NB4 (cell line): Measurements from ENCODE around the gene SVIL.
"Not testable (repeated sequence)": the region's sequence is repeated elsewhere in the genome, so short reads cannot be mapped to it uniquely, and the experiment has no call there.

ENCODE experiments used
- POLR2A ChIP-seq: IDR thresholded peaks from 2 replicates; pipeline ENCODE4 v1.6.1; 2011; ENCODE audit warnings: mild to moderate bottlenecking; ENCODE audit not compliant: insufficient read length; ENCODE audit errors: extremely low read depth
- TF ChIP-seq, protein P1 (sequence below): IDR thresholded peaks from one replicate; pipeline ENCODE4 v1.5.1; 2012; ENCODE audit warnings: low read depth, low read length
- TF ChIP-seq, protein P2 (sequence below): IDR thresholded peaks from 2 replicates; pipeline ENCODE4 v1.6.1; 2011; ENCODE audit warnings: low read depth, low read length

DNA sequence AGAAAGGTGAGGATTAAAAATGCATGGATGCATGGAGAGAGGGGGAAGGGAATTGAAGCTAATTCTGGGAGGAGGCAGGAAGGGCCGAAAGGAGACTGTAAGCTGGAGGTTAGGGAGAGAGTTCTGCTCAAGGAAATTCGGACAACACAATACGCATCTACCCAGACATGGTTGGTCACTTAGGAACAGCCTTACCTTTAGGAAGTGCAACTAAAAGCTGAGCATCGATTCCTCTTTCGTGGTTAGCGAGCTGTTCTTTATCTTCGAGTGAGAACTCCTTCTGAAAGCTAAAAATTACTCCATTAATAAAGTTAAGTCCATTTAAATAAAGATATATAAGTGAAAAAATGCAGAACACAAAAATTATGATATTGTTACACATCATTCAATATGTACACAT, 71.8 kb downstream of the SVIL start:
- TF ChIP-seq, protein P1, sequence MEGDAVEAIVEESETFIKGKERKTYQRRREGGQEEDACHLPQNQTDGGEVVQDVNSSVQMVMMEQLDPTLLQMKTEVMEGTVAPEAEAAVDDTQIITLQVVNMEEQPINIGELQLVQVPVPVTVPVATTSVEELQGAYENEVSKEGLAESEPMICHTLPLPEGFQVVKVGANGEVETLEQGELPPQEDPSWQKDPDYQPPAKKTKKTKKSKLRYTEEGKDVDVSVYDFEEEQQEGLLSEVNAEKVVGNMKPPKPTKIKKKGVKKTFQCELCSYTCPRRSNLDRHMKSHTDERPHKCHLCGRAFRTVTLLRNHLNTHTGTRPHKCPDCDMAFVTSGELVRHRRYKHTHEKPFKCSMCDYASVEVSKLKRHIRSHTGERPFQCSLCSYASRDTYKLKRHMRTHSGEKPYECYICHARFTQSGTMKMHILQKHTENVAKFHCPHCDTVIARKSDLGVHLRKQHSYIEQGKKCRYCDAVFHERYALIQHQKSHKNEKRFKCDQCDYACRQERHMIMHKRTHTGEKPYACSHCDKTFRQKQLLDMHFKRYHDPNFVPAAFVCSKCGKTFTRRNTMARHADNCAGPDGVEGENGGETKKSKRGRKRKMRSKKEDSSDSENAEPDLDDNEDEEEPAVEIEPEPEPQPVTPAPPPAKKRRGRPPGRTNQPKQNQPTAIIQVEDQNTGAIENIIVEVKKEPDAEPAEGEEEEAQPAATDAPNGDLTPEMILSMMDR = not testable (repeated sequence)
- TF ChIP-seq POLR2A = not testable (repeated sequence)
- TF ChIP-seq, protein P2, sequence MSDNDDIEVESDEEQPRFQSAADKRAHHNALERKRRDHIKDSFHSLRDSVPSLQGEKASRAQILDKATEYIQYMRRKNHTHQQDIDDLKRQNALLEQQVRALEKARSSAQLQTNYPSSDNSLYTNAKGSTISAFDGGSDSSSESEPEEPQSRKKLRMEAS = not testable (repeated sequence)
